Raji (cell line): ENCODE data around the gene GBX1.

Experiments
- POLR2A ChIP-seq: IDR thresholded peaks from 2 replicates; pipeline ENCODE4 v1.6.1; 2011; ENCODE audit warnings: low read depth, low read length, control low read depth; ENCODE audit not compliant: insufficient read depth

The GBX1 gene

GRCh38 chr7:151122796-151123157 lies 44.7 kb downstream of the GBX1 start:
- TF ChIP-seq POLR2A, result no peak

DNA sequence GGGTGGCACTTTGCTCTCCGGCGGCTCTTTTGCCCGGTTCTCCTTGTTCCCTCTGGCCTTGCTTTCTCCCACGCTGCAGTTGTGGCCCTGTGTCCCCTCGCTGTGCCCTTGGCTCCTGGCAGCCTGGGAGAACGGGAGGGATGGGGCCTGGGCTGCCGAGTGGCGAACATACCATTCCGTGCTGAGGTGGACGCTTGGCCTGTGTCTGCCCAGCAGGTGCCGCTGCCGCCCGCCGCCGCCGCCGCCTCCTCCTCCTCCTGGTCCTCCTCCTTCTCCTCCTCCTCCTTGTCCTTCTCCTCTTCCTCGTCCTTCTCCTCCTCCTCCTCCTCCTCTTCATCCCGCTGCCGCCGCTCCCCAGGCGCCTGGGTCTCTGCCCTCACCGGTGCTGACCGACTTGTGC lies 45.2 kb downstream of the GBX1 start:
- no peak for TF ChIP-seq POLR2A

- TF ChIP-seq POLR2A, result no peak
These were observed 45.9 kb downstream of the GBX1 start for GRCh38 chr7:151121380-151122170.

GRCh38 chr7:151120896-151121295 lies 46.6 kb downstream of the GBX1 start:
- no peak for TF ChIP-seq POLR2A

DNA sequence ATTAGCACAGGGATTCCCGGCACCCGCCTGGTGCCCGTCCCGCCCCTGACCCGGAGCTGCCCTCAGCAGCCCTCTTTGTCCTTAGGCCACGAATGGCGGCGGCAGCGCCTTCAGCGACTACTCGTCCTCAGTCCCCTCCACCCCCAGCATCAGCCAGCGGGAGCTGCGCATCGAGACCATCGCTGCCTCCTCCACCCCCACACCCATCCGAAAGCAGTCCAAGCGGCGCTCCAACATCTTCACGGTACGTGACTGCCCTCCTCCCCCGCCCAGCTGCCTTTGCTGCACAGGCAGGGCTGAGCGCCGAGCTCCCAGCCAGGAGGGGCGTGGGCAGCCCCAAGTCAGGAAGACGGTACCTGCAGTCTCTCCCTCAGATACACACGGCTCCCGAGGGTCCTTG lies 47.6 kb downstream of the GBX1 start:
- TF ChIP-seq POLR2A, result no peak

GRCh38 chr7:151119055-151119415 lies 48.5 kb downstream of the GBX1 start:
- no peak for TF ChIP-seq POLR2A

DNA sequence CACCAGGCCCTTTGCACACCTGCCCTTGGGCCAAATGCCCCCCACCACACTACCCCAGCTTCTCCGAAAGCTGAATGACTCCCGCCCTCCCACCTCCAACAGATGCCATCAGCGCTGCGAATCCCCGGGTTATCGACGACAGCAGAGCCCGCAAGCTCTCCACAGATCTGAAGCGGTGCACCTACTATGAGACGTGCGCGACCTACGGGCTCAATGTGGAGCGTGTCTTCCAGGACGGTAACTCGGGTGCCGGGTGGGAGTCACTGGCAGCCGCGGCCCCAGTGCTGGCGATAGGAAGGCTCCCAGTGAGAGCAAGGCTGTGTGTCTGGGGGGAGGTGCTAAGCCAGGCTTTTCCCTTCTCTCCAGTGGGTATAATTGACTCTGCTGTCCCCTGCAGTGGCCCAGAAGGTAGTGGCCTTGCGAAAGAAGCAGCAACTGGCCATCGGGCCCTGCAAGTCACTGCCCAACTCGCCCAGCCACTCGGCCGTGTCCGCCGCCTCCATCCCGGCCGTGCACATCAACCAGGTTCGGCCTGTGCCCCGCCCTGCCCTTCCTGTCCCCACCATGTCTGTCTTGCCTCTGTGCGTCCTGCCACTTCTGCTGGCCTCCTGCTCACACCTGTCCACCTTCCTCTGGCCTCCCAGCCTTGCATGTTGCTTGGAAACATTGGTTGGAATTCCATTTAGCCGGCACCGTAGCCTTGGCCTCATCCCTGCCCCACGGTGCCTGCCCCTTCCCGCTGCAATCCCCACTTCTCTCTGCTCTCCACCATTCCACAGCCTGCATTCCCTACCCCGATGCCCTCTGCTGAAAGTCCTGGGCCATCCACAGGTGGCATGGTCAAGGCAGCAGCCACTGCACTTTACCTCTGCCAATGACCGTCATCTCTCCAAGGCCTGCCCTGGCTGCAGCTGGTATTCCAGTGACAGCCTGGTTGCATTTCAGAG lies 49.1 kb downstream of the GBX1 start:
- TF ChIP-seq POLR2A, result no peak

DNA sequence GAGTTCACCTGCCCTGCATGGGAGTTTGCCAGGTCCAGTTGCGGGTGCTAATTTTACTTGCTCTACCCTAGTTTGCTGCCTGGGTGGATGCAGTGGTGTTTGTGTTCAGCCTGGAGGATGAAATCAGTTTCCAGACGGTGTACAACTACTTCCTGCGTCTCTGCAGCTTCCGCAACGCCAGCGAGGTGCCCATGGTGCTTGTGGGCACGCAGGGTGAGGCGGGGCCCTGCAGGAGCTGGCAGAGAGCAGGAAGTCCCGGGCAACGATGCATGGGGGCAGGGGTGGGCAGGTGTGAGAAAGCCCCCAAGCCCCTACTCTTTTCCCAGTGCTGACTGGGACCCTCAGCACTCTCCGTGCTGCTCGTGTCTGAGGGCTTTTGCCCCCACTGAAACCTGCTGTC lies 49.9 kb downstream of the GBX1 start:
- TF ChIP-seq POLR2A, result no peak

DNA sequence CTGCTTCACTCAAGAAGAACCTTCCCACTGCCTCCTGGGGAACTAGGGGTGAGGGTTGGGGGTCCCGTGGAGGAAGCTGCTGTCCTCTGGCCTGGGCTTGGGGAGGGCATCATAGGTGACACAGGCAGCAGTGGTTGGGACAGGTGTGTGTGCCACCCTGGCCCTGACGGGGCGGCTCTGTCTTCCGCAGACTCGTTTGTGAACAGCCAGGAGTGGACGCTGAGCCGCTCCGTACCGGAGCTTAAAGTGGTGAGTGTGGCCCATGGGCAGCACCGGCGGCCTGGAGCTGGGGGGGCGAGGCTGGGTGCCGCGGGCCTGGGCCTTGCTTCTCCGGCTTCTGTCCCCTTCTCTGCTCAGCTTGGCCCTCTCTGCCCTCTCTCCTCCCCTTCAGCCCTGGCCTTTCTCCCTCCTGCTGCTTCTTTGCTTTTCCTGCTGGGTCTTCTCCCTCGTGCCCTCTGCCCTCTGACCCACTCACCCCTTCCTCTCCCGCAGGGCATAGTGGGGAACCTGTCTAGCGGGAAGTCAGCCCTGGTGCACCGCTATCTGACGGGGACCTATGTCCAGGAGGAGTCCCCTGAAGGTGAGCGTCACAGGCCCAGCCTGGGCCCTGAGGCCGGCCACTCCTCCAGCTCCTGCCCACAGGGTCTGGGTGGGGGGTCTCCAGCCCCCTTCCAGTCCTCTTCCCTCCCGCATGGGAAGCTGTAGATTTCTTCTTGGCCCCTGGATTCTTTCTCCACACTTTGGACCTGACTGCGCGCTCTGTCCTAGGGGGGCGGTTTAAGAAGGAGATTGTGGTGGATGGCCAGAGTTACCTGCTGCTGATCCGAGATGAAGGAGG lies 50.7 kb downstream of the GBX1 start:
- TF ChIP-seq POLR2A, result no peak

DNA sequence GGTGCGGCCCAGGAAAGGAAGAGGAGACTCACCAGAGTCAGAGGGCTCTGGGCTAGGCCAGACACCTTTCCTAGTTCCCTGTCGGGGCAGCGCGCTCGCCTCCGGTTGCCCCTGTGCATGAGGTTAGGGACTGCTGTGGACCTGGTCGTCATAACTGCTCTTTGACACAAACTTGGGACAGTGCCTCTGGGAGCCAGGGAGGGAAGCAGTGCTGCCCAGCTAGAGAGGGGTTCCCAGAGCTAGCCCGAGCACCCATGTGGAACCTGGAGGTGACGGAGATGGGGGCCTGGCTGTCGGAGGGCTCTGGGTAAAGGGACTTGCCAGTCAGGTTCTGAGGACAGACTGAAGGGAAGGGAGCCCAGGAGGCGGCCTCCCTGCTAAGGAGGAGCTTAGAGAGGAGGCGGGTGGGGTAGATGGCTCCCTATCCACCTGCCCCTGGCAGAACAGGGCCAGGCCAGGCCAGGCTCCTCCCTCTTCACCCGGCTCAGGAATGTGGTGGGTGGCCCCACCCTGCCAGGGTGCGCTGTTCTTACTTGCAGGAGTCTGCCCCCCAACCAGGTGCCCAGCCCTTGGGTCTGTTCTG lies 51.6 kb downstream of the GBX1 start:
- TF ChIP-seq POLR2A, result no peak

DNA sequence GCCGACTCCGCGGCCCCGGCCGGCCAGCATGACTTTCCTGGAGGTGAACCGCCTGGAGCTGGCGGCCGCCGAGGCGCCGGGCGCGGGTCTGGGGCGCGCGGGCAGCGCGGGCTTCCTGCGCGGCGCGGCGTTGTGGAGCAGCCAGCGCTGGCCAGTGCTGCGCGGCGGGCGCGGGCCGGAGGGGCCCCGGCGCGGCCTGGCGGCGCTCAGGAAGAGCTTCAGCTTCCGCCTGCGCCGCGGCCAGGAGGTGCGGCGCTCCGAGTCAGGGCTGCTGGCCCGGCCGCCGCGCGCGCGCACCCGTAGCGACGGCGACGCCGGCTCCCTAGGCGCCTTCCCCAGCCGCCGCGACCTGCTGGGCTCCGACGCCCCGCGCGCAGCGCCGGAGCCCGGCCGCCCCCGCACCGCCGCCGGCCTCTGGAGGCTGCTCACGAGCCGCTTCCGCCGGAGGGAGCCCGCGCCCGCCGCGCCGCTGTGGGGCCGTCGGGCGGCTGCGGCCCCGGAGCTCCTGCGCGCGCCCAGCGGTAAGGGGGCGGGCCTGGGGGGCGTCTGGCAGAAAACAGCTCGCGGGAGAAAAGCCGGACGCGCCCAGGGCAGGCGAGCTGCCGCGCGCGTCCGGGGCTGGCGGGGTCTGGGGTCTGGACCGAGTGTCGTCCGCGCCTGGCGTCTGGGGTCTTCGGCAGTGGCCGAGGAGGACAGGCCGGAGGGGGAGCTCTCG lies 52.2 kb downstream of the GBX1 start:
- no peak for TF ChIP-seq POLR2A

DNA sequence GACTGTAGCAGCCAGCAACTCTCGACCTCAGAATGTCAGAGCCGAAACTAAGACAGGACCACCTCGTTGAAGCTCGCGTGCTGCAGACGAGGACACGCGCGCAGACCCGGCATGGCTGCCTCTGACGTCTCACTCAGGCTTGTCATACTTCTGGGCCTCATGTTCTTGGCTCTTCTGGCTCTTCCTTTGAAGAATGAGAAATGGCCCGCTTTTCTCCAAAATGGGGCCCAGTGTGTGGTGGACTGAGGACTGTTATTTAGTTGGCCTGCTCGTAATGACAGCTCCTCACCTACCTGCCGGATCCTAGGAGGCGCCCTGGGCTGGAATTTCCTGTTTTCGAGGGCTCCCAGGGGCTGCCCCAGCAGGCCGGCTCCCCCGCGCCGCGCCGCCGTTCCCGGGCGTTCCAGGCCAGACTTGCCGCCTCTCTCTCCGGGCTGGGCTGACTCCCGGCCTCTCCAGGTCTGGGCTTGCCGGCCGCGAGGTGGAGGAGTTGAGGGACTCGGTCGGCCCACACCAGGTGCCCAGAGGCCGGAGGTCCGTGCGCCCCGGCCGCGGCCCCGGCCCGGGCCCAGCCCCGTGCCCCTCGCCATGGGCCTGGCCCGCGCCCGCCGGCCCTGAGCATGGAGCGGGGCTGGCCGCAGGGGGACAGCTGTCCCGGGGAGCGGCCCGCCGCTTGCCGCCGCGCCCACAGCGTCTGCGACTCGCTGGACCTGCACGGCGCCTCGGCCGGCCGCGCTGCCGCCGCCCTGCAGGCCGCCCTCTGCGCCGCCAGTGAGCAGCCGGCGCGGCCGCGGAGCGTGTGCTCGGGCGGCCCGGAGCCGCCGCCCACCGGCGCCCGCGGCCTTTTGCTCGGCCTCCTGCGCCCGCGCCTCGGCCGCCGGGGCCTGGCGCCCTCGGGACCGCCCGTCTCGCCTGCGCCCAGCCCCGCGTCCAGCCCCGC lies 53.1 kb downstream of the GBX1 start:
- TF ChIP-seq POLR2A, result no peak
